Measurements from ENCODE around the gene SNTB2. TPM values are rescaled to one million over a fixed set of nuclear protein-coding genes. Genes with fewer than 3 reads are reported as not detected.
"Not testable (repeated sequence)": the region's sequence is repeated elsewhere in the genome, so short reads cannot be mapped to it uniquely, and the experiment has no call there.

Gene SNTB2
- total and polyA plus RNA-seq, 10 of the 15 experiments (the other 5 are each of a cell fraction or from before 2014, with no cell fraction given): 1.2 to 15.7 (median 5.0) TPM

- WGBS (ENCODE audit: insufficient coverage, insufficient replicate concordance, low lambda C conversion rate, missing lambda C conversion rate): 98% methylated on average over 6 of the region's 9 CpGs
- RAD21 ChIA-PET (ENCODE audit: unreplicated experiment): interaction anchor here (1.2 kb wide), 1 partner anchor 28 kb away, joined by 4 read pairs; no protein-coding TSS in a partner anchor
- DNase-seq (ENCODE audit: low read depth, low spot score); intact Hi-C loops (cut with micrococcal nuclease; ENCODE audit: unreplicated experiment); POLR2A ChIA-PET; FAIRE-seq; H3K4me3 ChIP-seq; H3K79me2 ChIP-seq (ENCODE audit: control insufficient read depth, insufficient read depth, low read length); H3K4me2 ChIP-seq (ENCODE audit: control insufficient read depth, insufficient read depth); H3K9ac ChIP-seq (ENCODE audit: control insufficient read depth, insufficient read depth, low read length); in situ Hi-C loops (cut with MboI); H3K9me3 ChIP-seq (replicated peaks; ENCODE audit: control insufficient read depth, insufficient read depth, low read length); BruUV-seq (replicated peaks); H3K4me1 ChIP-seq (ENCODE audit: control insufficient read depth, insufficient read depth, low read length); H3K27me3 ChIP-seq (replicated peaks in 1 of 2; ENCODE audit: control insufficient read depth in 2 of 2, insufficient read depth in 2 of 2, low read length in 1 of 2); H4K20me1 ChIP-seq (ENCODE audit: control insufficient read depth, insufficient read depth); H3K27ac ChIP-seq (ENCODE audit: control insufficient read depth, insufficient read depth); H3K36me3 ChIP-seq (ENCODE audit: control insufficient read depth in 2 of 2, insufficient read depth in 2 of 2, low read length in 1 of 2); H2AFZ ChIP-seq (ENCODE audit: control insufficient read depth, low read depth, low read length); ATAC-seq: not testable (repeated sequence)
- CTCF ChIA-PET: interaction anchor here (1.2 kb wide), 1 partner anchor 109 kb away, joined by 3 read pairs; no protein-coding TSS in a partner anchor
- SMC1A ChIA-PET (ENCODE audit: uncharacterized antibody, unreplicated experiment): interaction anchor here (0.7 to 1.3 kb wide), 2 partner anchors 29 to 52 kb away, joined by 3 to 5 read pairs; no protein-coding TSS in a partner anchor
Measured at GRCh38 chr16:69259428-69259764, 72.4 kb downstream of the SNTB2 start.

GRCh38 chr16:69260019-69260418 is 73.1 kb downstream of the SNTB2 start:
- DNase-seq (ENCODE audit: low read depth, low spot score) (no peak), FAIRE-seq (no peak), ATAC-seq (no peak)
- 98% methylated on average over 4 of the region's 4 CpGs for WGBS (ENCODE audit: insufficient coverage, insufficient replicate concordance, low lambda C conversion rate, missing lambda C conversion rate)
- H3K9me3 ChIP-seq (replicated peaks; ENCODE audit: control insufficient read depth, insufficient read depth, low read length): no peaks in the 10 kb centered on the region
- H3K4me2 ChIP-seq (ENCODE audit: control insufficient read depth, insufficient read depth): no peak overlapping the region
- H3K27ac ChIP-seq (ENCODE audit: control insufficient read depth, insufficient read depth): no peak overlapping the region
- ChIA-PET SMC1A (ENCODE audit: uncharacterized antibody, unreplicated experiment) (interaction anchor here (0.7 kb wide), 1 partner anchor 52 kb away, joined by 3 read pairs; no protein-coding TSS in a partner anchor), POLR2A (no interaction called here), CTCF (interaction anchor here (1.1 to 1.2 kb wide), 2 partner anchors 30 to 110 kb away, joined by 3 read pairs; no protein-coding TSS in a partner anchor), RAD21 (ENCODE audit: unreplicated experiment) (no interaction called here)
- H3K79me2 ChIP-seq (ENCODE audit: control insufficient read depth, insufficient read depth, low read length): no peaks in the 10 kb centered on the region
- H2AFZ ChIP-seq (ENCODE audit: control insufficient read depth, low read depth, low read length): no peak overlapping the region
- no peaks in the 10 kb centered on the region for H3K4me1 ChIP-seq (ENCODE audit: control insufficient read depth, insufficient read depth, low read length)
- H3K4me3 ChIP-seq: no peak overlapping the region
- intact Hi-C loops (cut with micrococcal nuclease; ENCODE audit: unreplicated experiment): no loop called here
- no peak overlapping the region for H3K9ac ChIP-seq (ENCODE audit: control insufficient read depth, insufficient read depth, low read length)
- BruUV-seq (replicated peaks): no TSS peak
- no peaks in the 10 kb centered on the region for H4K20me1 ChIP-seq (ENCODE audit: control insufficient read depth, insufficient read depth)
- in situ Hi-C loops (cut with MboI): no loop called here
- peaks cover 0 to 2% of the 10 kb centered on the region in 2 experiments; a peak in 1 of 4 replicates for H3K36me3 ChIP-seq (ENCODE audit: control insufficient read depth in 2 of 2, insufficient read depth in 2 of 2, low read length in 1 of 2)
- no peaks in the 10 kb centered on the region for H3K27me3 ChIP-seq (replicated peaks in 1 of 2; ENCODE audit: control insufficient read depth in 2 of 2, insufficient read depth in 2 of 2, low read length in 1 of 2)
- TF ChIP-seq MLLT1 (IDR thresholded peaks at IDR 0.05) (no peak), ELK1 (IDR thresholded peaks at IDR 0.05; ENCODE audit: low read depth, low read length) (no peak), ZSCAN29 (IDR thresholded peaks at IDR 0.05) (no peak), SRF (IDR thresholded peaks at IDR 0.05; ENCODE audit: low read depth in 2 of 2, low read length in 2 of 2) (no peak), NFIC (IDR thresholded peaks at IDR 0.05; ENCODE audit: low read depth, low read length) (no peak), PRDM15 (CRISPR knock-in tag; IDR thresholded peaks at IDR 0.05) (no peak), SMAD1 (IDR thresholded peaks at IDR 0.05; ENCODE audit: low read depth, partially characterized antibody) (no peak), CTCF (IDR thresholded peaks at IDR 0.05 in 2 of 3, conservative IDR thresholded peaks at IDR 0.05 in 1 of 3; ENCODE audit: control insufficient read depth in 2 of 3, extremely low read depth in 1 of 3, insufficient read depth in 1 of 3, low read depth in 3 of 3, low read length in 3 of 3) (no peak)
